ENCODE measurements around the gene TTN.
A peak's percentile ranks its signal among the peaks of the same experiment; 100 is the strongest.

The TTN gene

GRCh38 chr2:178811045-178811444 lies 3.8 kb upstream of the TTN start:
- DNase-seq (ENCODE audit: low spot score): no peak

DNA sequence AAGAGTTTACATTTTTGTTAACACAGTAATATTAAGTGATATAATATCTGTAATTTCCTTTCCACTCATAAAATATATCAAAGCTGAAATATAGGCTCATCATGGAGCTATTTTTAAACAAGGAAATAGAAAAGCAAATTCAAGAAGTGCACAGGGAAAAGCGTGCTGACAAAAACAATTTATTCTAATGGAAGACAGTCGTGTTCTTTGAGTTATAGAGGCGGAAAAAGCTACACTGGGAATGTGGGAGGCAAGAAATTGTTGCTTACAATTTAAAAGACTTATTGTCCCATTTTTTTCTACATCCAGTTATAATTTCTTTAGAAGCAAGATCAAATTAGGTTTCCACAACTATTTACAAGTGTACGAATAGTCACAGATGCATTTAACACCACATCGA lies 3.2 kb upstream of the TTN start:
- DNase-seq (ENCODE audit: low spot score): no peak

GRCh38 chr2:178806543-178806942 lies 680 bp downstream of the TTN start:
- DNase-seq (ENCODE audit: low spot score): no peak

GRCh38 chr2:178805457-178805856 lies 1.8 kb downstream of the TTN start:
- no peak for DNase-seq (ENCODE audit: low spot score)

DNA sequence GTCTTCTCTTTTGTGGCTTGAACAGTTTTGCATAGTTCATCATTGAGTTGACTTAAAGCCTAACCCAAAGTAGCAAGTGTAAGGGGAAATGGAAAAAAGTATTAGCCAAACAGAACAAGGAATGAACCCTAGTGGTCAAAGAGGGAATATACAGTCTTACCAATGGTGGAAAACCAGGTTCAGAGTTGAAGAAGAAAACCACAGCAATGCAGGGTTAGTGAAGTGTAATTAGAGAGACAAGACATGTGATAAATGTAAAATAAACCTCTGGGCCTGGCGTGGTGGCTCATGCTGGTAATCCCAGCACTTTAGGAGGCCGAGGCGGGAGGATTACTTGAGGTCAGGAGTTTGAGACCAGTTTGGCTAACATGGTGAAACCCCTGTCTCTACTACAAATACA lies 2.4 kb downstream of the TTN start:
- peak; percentile 37 for DNase-seq (ENCODE audit: low spot score)

GRCh38 chr2:178800510-178800909 lies 6.7 kb downstream of the TTN start:
- DNase-seq (ENCODE audit: low spot score): no peak

- no peak for DNase-seq (ENCODE audit: low spot score)
Observed at GRCh38 chr2:178799305-178799704, 7.9 kb downstream of the TTN start.

DNA sequence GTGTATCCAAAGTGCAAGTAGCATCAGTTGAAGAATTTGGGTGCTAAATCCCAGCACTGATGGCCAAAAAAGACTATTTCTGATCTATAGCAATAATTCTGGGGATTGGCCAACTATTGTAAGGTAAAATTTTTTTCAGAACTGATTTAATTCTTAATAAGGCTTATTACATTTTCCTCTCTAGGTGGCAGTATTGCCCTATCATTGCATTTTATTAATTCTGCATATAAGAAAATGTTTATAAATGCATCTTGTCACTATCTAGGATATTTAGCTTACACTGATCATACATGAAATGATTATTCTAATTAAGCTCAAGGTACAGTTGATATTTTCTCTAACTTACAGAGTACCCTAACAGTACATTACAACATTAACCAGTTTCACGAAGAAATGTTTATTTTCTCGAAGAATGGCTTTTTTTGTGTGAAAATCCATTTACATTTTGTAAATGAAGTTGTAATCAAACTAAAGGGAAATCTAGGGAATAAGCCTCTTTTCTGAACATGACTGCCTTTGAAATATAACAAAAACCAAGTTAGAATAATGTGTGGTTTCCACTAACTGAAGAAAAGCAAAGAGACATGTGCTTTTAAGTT lies 11.0 kb downstream of the TTN start:
- no peak for DNase-seq (ENCODE audit: low spot score)

GRCh38 chr2:178787934-178788333 lies 19.3 kb downstream of the TTN start:
- no peak for DNase-seq (ENCODE audit: low spot score)

- no peak for DNase-seq (ENCODE audit: low spot score)
Observed at GRCh38 chr2:178787155-178787554, 20.1 kb downstream of the TTN start.

GRCh38 chr2:178783889-178784288 lies 23.3 kb downstream of the TTN start:
- DNase-seq (ENCODE audit: low spot score): no peak

DNA sequence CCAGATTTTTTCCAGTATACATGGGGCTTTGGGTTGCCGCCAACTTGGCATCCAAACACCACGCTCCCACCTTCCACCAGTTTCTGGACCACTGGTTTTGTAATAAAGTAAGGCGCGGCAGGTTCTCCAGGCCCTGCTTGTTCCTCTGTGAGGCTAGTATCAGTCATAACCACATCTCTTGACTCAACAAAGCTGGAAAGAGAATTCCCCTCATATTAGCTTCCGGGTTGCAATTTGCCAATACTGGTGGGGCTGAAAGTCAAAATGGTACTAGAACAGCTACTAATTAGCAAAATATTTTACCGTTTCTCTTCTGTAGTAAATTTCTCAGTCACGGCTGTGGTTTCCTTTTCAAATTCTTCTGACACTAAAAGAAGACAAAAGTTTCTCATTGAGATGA lies 25.0 kb downstream of the TTN start:
- no peak for DNase-seq (ENCODE audit: low spot score)

DNA sequence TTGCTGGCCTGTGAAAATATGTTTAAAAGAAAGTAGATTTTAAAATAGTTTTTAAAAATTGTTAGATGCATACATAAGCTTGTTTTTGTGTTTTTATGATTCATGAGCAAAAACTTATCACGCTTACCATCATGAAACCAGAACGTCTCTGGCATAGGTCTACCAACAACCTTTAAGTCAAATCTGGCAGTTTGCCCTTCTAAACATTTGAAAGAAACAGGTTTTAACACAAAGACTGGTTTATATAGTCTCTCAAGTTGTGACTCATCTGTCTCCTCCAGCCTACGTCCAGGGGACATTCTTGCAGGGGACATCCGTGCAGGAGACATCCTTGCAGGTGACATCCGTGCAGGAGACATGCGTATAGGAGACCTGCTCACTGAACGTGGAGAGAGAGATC lies 29.6 kb downstream of the TTN start:
- no peak for DNase-seq (ENCODE audit: low spot score)

- DNase-seq (ENCODE audit: low spot score): no peak
Observed at GRCh38 chr2:178776751-178777150, 30.5 kb downstream of the TTN start.

DNA sequence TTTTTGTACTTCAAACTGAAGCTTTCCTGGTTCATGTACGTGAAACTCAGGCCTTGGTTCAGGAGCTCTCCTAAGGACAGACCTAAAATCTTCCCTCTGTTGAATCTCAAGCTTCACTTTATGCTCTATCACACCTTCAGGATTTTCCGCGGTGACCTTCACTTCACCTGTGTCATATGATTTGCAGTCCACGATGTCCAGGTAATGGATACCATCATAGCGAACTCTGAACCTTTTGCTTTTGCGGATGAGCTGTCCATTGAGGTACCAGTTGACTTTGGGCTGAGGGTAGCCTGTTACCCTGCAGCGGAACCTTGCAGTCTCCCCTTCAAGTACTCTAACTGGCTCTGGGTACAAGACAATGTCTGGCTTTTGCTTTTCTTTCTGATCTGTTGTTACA lies 31.2 kb downstream of the TTN start:
- DNase-seq (ENCODE audit: low spot score): no peak

DNA sequence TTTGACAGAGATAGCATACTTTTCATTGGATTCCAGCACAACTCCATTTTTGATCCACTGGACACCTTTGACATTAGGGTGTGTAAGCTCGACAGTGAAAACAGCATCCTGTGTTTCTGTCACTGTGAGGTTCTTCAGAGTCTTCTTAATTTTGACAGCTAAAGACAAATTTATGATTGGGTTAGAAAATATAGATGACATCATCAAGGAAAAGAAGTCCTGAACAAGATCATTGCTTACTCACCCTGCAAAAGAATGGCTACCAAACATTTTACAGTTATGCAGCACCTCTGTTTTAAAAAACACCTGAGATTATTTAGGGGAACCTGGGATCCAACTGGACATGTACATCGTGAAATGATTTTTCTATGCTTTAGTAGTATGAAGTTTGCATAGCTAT lies 36.7 kb downstream of the TTN start:
- DNase-seq (ENCODE audit: low spot score): no peak

GRCh38 chr2:178767094-178768060 lies 39.8 kb downstream of the TTN start:
- DNase-seq (ENCODE audit: low spot score): no peak

DNA sequence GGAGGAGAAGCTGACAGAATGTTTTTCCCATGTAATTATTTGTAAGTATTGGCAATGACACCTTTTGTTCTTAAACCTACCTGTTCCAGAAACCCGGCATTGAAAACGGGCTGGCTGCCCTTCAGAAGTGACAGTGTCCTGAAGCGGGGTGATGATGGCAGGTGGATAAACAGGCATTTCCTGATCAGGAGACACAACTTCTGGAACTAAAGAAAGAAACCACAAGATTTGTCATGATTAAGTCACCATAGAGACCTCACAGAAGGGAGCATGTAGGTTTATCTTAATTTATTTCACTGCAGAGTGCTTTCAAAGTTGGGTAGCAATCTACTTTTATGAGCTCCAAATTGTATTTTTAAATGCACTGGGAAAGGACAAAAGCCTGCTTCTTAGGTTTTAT lies 43.1 kb downstream of the TTN start:
- DNase-seq (ENCODE audit: low spot score): no peak

DNA sequence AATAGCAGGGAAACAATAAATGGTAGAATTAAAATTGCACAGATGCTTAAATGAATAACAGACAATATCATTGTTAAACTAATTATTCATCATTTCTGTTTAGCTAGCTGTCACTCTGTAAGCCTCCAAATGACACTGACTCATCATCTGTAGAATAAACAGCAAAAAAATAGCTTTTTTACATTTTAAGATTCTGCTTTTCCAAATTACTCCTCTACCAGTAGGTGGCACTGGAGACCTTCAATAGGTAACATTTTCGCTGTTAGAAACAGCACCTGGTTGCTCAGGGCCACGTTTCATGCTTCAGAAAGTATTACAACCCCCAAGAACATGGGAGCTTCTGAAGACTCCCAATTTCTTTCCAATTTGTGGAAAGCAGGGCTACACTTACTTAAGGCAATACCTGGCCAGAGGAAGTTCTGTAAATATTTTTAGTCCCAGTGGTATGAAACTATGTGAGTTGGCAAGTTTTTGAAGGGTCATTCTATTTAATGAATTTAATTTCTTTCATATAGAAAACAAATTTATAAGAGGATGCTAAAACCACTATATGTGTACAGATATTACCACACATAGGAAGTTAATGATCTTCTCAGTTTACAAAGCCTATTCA lies 45.4 kb downstream of the TTN start:
- peak; percentile 26 for DNase-seq (ENCODE audit: low spot score)

DNA sequence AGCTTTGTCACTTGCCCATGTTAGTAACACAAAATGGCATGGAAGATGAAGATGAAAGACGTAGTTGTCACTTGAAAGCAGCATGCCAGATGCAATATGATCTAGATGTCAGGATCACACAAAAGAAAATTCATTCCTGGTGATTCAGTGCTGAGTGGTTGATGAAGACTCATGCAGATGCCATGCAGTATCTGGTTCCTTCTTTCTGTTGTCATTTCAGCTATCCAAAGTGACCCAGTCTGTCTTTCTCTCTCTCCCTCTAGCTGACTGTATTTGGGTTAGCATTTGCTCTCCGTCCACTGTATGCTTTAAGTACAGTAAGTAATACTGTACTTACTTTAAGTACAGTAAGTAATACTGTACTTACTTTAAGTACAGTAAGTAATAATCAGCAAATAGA lies 50.4 kb downstream of the TTN start:
- DNase-seq (ENCODE audit: low spot score): no peak

- DNase-seq (ENCODE audit: low spot score): no peak
Observed at GRCh38 chr2:178756343-178756742, 50.9 kb downstream of the TTN start.

DNA sequence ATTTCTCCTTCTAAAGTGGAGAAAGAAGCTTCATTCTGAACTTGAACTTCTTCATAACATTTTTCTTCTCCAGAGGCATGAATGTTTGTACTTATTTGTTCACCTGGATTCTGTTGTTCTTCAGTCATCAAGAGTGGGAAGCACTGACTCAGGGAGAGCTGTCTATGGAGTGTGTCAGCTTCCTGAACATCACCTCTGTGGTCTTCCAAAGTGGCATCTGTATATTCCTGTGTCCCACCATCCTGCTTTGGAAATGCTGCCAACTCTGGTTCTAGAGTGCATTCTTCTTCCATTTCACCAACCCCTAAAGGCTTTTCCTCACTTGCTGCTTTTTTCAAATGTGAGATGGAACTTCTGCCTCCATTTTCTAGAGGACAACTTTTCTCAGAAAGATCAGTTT lies 59.5 kb downstream of the TTN start:
- no peak for DNase-seq (ENCODE audit: low spot score)

DNA sequence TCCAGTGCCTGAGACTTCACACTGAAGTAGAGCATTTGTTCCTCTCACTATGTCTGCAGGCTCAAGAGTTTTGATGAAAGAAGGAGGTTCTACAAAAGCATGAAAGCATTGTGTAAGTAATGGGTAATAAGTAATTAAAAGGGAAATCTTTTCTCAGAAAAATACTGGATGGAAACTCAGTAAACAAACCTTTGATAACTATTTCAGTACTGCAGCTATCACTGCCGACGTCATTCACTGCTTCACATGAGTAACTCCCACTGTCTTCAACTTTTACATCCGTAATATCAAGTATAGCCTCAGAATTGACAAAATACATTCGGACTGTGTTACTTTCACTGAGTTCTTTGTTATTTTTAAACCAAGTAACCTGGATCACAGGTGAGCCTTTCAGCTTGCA lies 72.7 kb downstream of the TTN start:
- DNase-seq (ENCODE audit: low spot score): no peak

Data from HuH-7 (cell line).